ENCODE data around the gene WDFY2. TPM values are rescaled to one million over a fixed set of nuclear protein-coding genes. Genes with fewer than 3 reads are reported as not detected.

Gene WDFY2
- total and polyA plus RNA-seq, 2 of the 13 experiments (the other 11 are each of a cell fraction or from before 2014, with no cell fraction given) = 22.6 to 27.0 TPM

- in situ Hi-C loops (cut with HindIII; ENCODE audit: extremely low pct_ligation_motif_present, low pct_unique_long_range_greater_than_20kb) (loop anchor here (10.0 kb wide), 1 partner anchor 311 kb away; the partner anchor contains the start of gene NEK5), intact Hi-C loops (cut with micrococcal nuclease; ENCODE audit: unreplicated experiment) (no loop called here)
- no peaks in the 10 kb centered on the region for H3K9me3 ChIP-seq (ENCODE audit: low read length)
- peaks cover 14% of the 10 kb centered on the region for H3K4me1 ChIP-seq (ENCODE audit: insufficient read depth, low read length)
- CTCF ChIA-PET (ENCODE audit: low intra/inter-chr PET ratio, low total read pairs) = interaction anchor here (1.6 kb wide), 1 partner anchor 36 kb away, joined by 8 read pairs; no protein-coding TSS in a partner anchor
- WGBS (ENCODE audit: low lambda C conversion rate) = 96% methylated on average over 2 of the region's 2 CpGs
- H3K4me2 ChIP-seq (ENCODE audit: low read depth, low read length) = no peak overlapping the region
- no peaks in the 10 kb centered on the region for H4K20me1 ChIP-seq (ENCODE audit: insufficient read depth, low read length)
- no peak overlapping the region for H3K4me3 ChIP-seq (replicated peaks in 1 of 3; ENCODE audit: insufficient read depth in 1 of 3, low read depth in 2 of 3, low read length in 3 of 3)
- ATAC-seq (no peak), FAIRE-seq (no peak), DNase-seq (ENCODE audit: low spot score) (no peak)
- H3K27ac ChIP-seq (ENCODE audit: extremely low read length, insufficient read depth, low read length) = no peak overlapping the region
- no TSS peak for BruUV-seq (replicated peaks)
- no peak for TF ChIP-seq BRCA1 (CRISPR knock-in tag; IDR thresholded peaks at IDR 0.05)
- no peak for TF ChIP-seq ZNF281 (CRISPR knock-in tag; IDR thresholded peaks at IDR 0.05; ENCODE audit: borderline replicate concordance)
- no peak for TF ChIP-seq MTF1 (CRISPR knock-in tag; IDR thresholded peaks at IDR 0.05)
- no peak for TF ChIP-seq RBAK (CRISPR knock-in tag; IDR thresholded peaks at IDR 0.05)
- no peak for TF ChIP-seq SIN3A (IDR thresholded peaks at IDR 0.05; ENCODE audit: borderline replicate concordance, low read depth, low read length)
- no peak for TF ChIP-seq TBL1XR1 (IDR thresholded peaks at IDR 0.05; ENCODE audit: borderline replicate concordance, low read length, partially characterized antibody)
- no peak for TF ChIP-seq NR3C1 (CRISPR knock-in tag; IDR thresholded peaks at IDR 0.05)
- TF ChIP-seq DMAP1 (CRISPR knock-in tag; IDR thresholded peaks at IDR 0.05) = no peak
- no peak for TF ChIP-seq DZIP1 (CRISPR knock-in tag; IDR thresholded peaks at IDR 0.05)
- TF ChIP-seq ZNF644 (CRISPR knock-in tag; IDR thresholded peaks at IDR 0.05; ENCODE audit: low read depth) = no peak
- no peak for TF ChIP-seq HDAC2 (CRISPR knock-in tag; IDR thresholded peaks at IDR 0.05)
- no peak for TF ChIP-seq ZNF260 (CRISPR knock-in tag; IDR thresholded peaks at IDR 0.05; ENCODE audit: borderline replicate concordance, low read depth)
- TF ChIP-seq ZNF263 (CRISPR knock-in tag; IDR thresholded peaks at IDR 0.05) = no peak
- no peak for TF ChIP-seq KLF12 (CRISPR knock-in tag; IDR thresholded peaks at IDR 0.05; ENCODE audit: borderline replicate concordance)
- no peaks in the 10 kb centered on the region for H3K27me3 ChIP-seq (ENCODE audit: control insufficient read depth in 1 of 2, insufficient read depth in 2 of 2, low read length in 2 of 2)
- POLR2A ChIA-PET = interaction anchor here (2.3 kb wide), 1 partner anchor 361 kb away, joined by 10 read pairs; the partner anchor contains the start of gene INTS6
- no peak overlapping the region for H3K9ac ChIP-seq (ENCODE audit: insufficient read depth, low read depth, low read length)
- H2AFZ ChIP-seq (ENCODE audit: low read length) = no peak overlapping the region
- no peaks in the 10 kb centered on the region for H3K79me2 ChIP-seq (ENCODE audit: insufficient read depth, low read length)
- H3K36me3 ChIP-seq (replicated peaks in 1 of 2; ENCODE audit: control insufficient read depth in 1 of 2, insufficient read depth in 2 of 2, low read length in 2 of 2) = no peaks in the 10 kb centered on the region
Observed at GRCh38 chr13:51814071-51814470, 229.8 kb downstream of the WDFY2 start.

Data from HepG2 (cell line).